GM12878 (cell line): ENCODE data around the gene PRIM1. TPM values are rescaled to one million over a fixed set of nuclear protein-coding genes. Genes with fewer than 3 reads are reported as not detected.

Experiments
- BHLHE40 ChIP-seq, 2 experiments: fragments of 450-650 bp in 1 of 2; IDR thresholded peaks; 2 replicates each; pipeline ENCODE4 v1.6.1; 2011 to 2017; ENCODE audit warnings: low read depth in 2 of 2, borderline replicate concordance in 1 of 2, improper control_type of control experiment in 1 of 2, low read length in 1 of 2, mild to moderate bottlenecking in 1 of 2
- BMI1 ChIP-seq: fragments of 450-650 bp; IDR thresholded peaks from 2 replicates; pipeline ENCODE4 v1.6.1; 2016; ENCODE audit warnings: mild to moderate bottlenecking, moderate library complexity, borderline replicate concordance
- BRCA1 ChIP-seq: IDR thresholded peaks from 2 replicates; pipeline ENCODE4 v1.6.1; 2011; ENCODE audit warnings: low read depth, low read length, improper control_type of control experiment
- DPF2 ChIP-seq: fragments of 450-650 bp; IDR thresholded peaks from 2 replicates; pipeline ENCODE4 v1.6.1; 2017; ENCODE audit warnings: mild to moderate bottlenecking
- EED ChIP-seq: sonication (generic); IDR thresholded peaks from 2 replicates; pipeline ENCODE4 v1.6.1; 2016; ENCODE audit warnings: antibody characterized with exemption, low read depth
- ESRRA ChIP-seq: IDR thresholded peaks from 2 replicates; pipeline ENCODE4 v1.6.1; 2012; ENCODE audit warnings: mild to moderate bottlenecking, low read length, improper control_type of control experiment
- HDGF ChIP-seq: fragments of 450-650 bp; IDR thresholded peaks from 2 replicates; pipeline ENCODE4 v1.6.1; 2016; ENCODE audit warnings: antibody characterized with exemption
- KLF5 ChIP-seq: fragments of 450-650 bp; IDR thresholded peaks from 2 replicates; pipeline ENCODE4 v1.6.1; 2014; ENCODE audit warnings: mild to moderate bottlenecking; ENCODE audit not compliant: partially characterized antibody
- MYB ChIP-seq: fragments of 150-350 bp; IDR thresholded peaks from 2 replicates; pipeline ENCODE4 v1.6.1; 2014; ENCODE audit warnings: mild to moderate bottlenecking, low read depth, low read length, borderline replicate concordance
- NFYB ChIP-seq: IDR thresholded peaks from 2 replicates; pipeline ENCODE4 v1.6.1; 2011; ENCODE audit warnings: low read depth, mild to moderate bottlenecking, low read length, improper control_type of control experiment, moderate library complexity; ENCODE audit not compliant: insufficient read depth
- SP1 ChIP-seq: IDR thresholded peaks from one replicate; pipeline ENCODE4 v1.6.1; 2011; ENCODE audit warnings: low read depth, low read length
- SPI1 ChIP-seq: IDR thresholded peaks from 2 replicates; pipeline ENCODE4 v1.6.1; 2011; ENCODE audit warnings: low read depth, mild to moderate bottlenecking, low read length, moderate library complexity, borderline replicate concordance; ENCODE audit not compliant: insufficient read depth
- ZBTB4 ChIP-seq: fragments of 450-650 bp; formaldehyde crosslinking; IDR thresholded peaks from 2 replicates; pipeline ENCODE4 v1.4.0; 2022; ENCODE audit warnings: mild to moderate bottlenecking, moderate library complexity
- ZNF274 ChIP-seq: IDR thresholded peaks from one replicate; pipeline ENCODE4 v1.8.0; 2011; ENCODE audit not compliant: insufficient read length, insufficient read depth
- polyA plus RNA-seq, 11 experiments: library from polyadenylated mRNA; depleted of rRNA in 4 of 11; unstranded in 6 of 11; stranded (reverse) in 5 of 11; fragments of >200 nt; fragmentation: Nextera tagmentation in 4 of 11; fragmentation: Illumina TruSeq in 1 of 11; extraction: Ambion mirVana in 4 of 11; extraction: Trizol in 1 of 11; gene quantifications; 1 replicate in 1 of 11; 2 replicates in 10 of 11; pipeline versions ENCODE4 v1.2.1 to v1.2.3, GENCODE V29; 2011 to 2016; ENCODE audit warnings: inconsistent platforms in 2 of 11, missing spikeins in 2 of 11, low read depth in 1 of 11
- total RNA-seq, 4 experiments: library from RNA; depleted of rRNA in 3 of 4; stranded (reverse); fragments of >200 nt in 3 of 4; fragmentation: Illumina TruSeq in 1 of 4; extraction: Trizol in 1 of 4; gene quantifications; 2 replicates each; pipeline versions ENCODE4 v1.2.1 to v1.2.3, GENCODE V29; 2013 to 2021
- TF ChIP-seq, protein P1 (sequence below): fragments of 450-650 bp; IDR thresholded peaks from 2 replicates; pipeline ENCODE4 v1.6.1; 2016; ENCODE audit warnings: mild to moderate bottlenecking, moderate library complexity, borderline replicate concordance
- TF ChIP-seq, protein P2 (sequence below): fragments of 450-650 bp; IDR thresholded peaks from 2 replicates; pipeline ENCODE4 v1.6.1; 2018; ENCODE audit warnings: mild to moderate bottlenecking, low read depth, moderate library complexity; ENCODE audit not compliant: partially characterized antibody
- TF ChIP-seq, protein P3 (sequence below): fragments of 450-650 bp; IDR thresholded peaks from 2 replicates; pipeline ENCODE4 v1.6.1; 2016; ENCODE audit warnings: mild to moderate bottlenecking

Gene PRIM1
- total and polyA plus RNA-seq, 10 of the 15 experiments (the other 5 are each of a cell fraction or from before 2014, with no cell fraction given), result 27.1 to 70.6 (median 55.7) TPM

DNA sequence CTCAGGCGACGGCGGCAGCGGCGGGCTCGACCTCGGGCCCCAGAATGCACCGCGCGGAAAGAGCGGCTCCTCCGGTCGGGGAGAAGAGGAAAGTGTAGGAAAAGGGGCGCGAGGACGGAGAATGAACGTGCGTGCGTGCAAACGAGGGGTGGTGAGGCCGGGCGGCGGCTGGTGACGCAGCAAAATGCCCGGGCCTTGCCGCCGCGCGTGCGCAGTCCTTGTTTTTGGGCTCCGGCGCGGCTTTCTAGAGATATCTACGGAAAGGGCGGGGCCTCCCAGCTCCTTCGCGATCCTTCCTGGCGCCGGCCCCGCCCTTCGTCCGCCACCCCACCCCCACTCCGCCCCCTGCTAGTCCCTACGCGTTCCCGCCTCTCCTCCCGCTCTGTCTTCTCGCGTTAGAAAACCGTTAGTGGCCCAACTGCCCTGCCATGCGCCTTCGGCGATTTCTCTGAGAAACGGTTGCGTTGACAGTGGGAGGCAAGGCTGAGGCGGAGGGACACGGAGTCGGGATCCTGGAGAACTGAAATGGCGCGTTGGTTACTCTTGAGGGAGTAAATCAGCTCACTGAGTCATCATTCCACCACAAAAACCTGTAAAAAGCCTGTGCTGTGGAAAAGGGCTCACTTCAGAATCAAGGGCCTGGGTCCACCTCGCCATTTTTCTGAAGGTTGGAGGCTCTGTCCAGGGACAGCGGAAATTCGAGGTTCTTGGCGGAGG is 63.8 kb downstream of the PRIM1 start, which contains the start of gene PTGES3 (continued):
- TF ChIP-seq, protein P1, sequence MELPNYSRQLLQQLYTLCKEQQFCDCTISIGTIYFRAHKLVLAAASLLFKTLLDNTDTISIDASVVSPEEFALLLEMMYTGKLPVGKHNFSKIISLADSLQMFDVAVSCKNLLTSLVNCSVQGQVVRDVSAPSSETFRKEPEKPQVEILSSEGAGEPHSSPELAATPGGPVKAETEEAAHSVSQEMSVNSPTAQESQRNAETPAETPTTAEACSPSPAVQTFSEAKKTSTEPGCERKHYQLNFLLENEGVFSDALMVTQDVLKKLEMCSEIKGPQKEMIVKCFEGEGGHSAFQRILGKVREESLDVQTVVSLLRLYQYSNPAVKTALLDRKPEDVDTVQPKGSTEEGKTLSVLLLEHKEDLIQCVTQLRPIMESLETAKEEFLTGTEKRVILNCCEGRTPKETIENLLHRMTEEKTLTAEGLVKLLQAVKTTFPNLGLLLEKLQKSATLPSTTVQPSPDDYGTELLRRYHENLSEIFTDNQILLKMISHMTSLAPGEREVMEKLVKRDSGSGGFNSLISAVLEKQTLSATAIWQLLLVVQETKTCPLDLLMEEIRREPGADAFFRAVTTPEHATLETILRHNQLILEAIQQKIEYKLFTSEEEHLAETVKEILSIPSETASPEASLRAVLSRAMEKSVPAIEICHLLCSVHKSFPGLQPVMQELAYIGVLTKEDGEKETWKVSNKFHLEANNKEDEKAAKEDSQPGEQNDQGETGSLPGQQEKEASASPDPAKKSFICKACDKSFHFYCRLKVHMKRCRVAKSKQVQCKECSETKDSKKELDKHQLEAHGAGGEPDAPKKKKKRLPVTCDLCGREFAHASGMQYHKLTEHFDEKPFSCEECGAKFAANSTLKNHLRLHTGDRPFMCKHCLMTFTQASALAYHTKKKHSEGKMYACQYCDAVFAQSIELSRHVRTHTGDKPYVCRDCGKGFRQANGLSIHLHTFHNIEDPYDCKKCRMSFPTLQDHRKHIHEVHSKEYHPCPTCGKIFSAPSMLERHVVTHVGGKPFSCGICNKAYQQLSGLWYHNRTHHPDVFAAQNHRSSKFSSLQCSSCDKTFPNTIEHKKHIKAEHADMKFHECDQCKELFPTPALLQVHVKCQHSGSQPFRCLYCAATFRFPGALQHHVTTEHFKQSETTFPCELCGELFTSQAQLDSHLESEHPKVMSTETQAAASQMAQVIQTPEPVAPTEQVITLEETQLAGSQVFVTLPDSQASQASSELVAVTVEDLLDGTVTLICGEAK, result no peak; the same call in 1 of the 2 replicates
- no peak for TF ChIP-seq BMI1
- no peak; the same call in 1 of the 2 replicates for TF ChIP-seq ESRRA
- TF ChIP-seq ZBTB4 (CRISPR knock-in tag), result no peak
- TF ChIP-seq ZNF274, result no peak
- TF ChIP-seq SP1, result no peak
- TF ChIP-seq BRCA1, result peak; percentile 68; the same call in 1 of the 2 replicates
- peak; percentile 43; the same call in 1 of the 2 replicates for TF ChIP-seq HDGF
- TF ChIP-seq, protein P2, sequence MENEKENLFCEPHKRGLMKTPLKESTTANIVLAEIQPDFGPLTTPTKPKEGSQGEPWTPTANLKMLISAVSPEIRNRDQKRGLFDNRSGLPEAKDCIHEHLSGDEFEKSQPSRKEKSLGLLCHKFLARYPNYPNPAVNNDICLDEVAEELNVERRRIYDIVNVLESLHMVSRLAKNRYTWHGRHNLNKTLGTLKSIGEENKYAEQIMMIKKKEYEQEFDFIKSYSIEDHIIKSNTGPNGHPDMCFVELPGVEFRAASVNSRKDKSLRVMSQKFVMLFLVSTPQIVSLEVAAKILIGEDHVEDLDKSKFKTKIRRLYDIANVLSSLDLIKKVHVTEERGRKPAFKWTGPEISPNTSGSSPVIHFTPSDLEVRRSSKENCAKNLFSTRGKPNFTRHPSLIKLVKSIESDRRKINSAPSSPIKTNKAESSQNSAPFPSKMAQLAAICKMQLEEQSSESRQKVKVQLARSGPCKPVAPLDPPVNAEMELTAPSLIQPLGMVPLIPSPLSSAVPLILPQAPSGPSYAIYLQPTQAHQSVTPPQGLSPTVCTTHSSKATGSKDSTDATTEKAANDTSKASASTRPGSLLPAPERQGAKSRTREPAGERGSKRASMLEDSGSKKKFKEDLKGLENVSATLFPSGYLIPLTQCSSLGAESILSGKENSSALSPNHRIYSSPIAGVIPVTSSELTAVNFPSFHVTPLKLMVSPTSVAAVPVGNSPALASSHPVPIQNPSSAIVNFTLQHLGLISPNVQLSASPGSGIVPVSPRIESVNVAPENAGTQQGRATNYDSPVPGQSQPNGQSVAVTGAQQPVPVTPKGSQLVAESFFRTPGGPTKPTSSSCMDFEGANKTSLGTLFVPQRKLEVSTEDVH, result no peak
- peak; percentile 50; the same call in 1 of the 2 replicates for TF ChIP-seq EED
- peak; percentile 79; the same call in 1 of the 2 replicates for TF ChIP-seq MYB
- 0 out of 2 replicates have a peak, but pooled peaks have one; percentile 23 for TF ChIP-seq DPF2
- peak; percentile 87 to 94 for TF ChIP-seq BHLHE40 (IDR thresholded peaks at IDR 0.05; ENCODE audit: borderline replicate concordance in 1 of 2, low read depth in 2 of 2, low read length in 1 of 2)
- TF ChIP-seq, protein P3, sequence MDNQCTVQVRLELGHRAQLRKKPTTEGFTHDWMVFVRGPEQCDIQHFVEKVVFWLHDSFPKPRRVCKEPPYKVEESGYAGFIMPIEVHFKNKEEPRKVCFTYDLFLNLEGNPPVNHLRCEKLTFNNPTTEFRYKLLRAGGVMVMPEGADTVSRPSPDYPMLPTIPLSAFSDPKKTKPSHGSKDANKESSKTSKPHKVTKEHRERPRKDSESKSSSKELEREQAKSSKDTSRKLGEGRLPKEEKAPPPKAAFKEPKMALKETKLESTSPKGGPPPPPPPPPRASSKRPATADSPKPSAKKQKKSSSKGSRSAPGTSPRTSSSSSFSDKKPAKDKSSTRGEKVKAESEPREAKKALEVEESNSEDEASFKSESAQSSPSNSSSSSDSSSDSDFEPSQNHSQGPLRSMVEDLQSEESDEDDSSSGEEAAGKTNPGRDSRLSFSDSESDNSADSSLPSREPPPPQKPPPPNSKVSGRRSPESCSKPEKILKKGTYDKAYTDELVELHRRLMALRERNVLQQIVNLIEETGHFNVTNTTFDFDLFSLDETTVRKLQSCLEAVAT, result peak; percentile 55
- no peak for TF ChIP-seq NFYB
- no peak for TF ChIP-seq SPI1
- peak; percentile 82 for TF ChIP-seq KLF5
